MV-4-11 (cell line): Measurements from ENCODE around the gene NDUFA11.
A peak's percentile ranks its signal among the peaks of the same experiment; 100 is the strongest.

ENCODE experiments used
- DNase-seq: peaks from one replicate; lab custom pipeline; 2025; lab: John Stamatoyannopoulos, UW

NDUFA11 gene

GRCh38 chr19:5903624-5904351 lies at the start of gene NDUFA11:
TSS of gene NDUFA11 (minus strand) at chr19:5903790. CDS start at chr19:5903708, 82 bp downstream.
- peak; percentile 99 for DNase-seq

GRCh38 chr19:5953030-5953589 lies 49.5 kb upstream of the NDUFA11 start:
- peak; percentile 65 for DNase-seq

- no peak for DNase-seq
These were observed 48.8 kb upstream of the NDUFA11 start for GRCh38 chr19:5952193-5953029.

GRCh38 chr19:5951338-5951861 lies 47.8 kb upstream of the NDUFA11 start:
- DNase-seq, result peak; percentile 77

- no peak for DNase-seq
These were observed 47.2 kb upstream of the NDUFA11 start for GRCh38 chr19:5950741-5951140.

- no peak for DNase-seq
These were observed 46.3 kb upstream of the NDUFA11 start for GRCh38 chr19:5949792-5950305.

- DNase-seq, result no peak
These were observed 45.4 kb upstream of the NDUFA11 start for GRCh38 chr19:5948752-5949564.

- peak; percentile 93 for DNase-seq
These were observed 43.8 kb upstream of the NDUFA11 start for GRCh38 chr19:5947435-5947834.

- DNase-seq, result no peak
These were observed 40.0 kb upstream of the NDUFA11 start for GRCh38 chr19:5943623-5944022.

GRCh38 chr19:5943045-5943444 lies 39.5 kb upstream of the NDUFA11 start:
- no peak for DNase-seq

GRCh38 chr19:5941673-5942072 lies 38.1 kb upstream of the NDUFA11 start:
- DNase-seq, result no peak

GRCh38 chr19:5940260-5941208 lies 36.9 kb upstream of the NDUFA11 start:
- DNase-seq, result no peak

GRCh38 chr19:5937550-5937949 lies 34.0 kb upstream of the NDUFA11 start:
- no peak for DNase-seq

- no peak for DNase-seq
These were observed 32.7 kb upstream of the NDUFA11 start for GRCh38 chr19:5936292-5936592.

GRCh38 chr19:5935473-5936291 lies 32.1 kb upstream of the NDUFA11 start:
- DNase-seq, result no peak

- DNase-seq, result no peak
These were observed 31.3 kb upstream of the NDUFA11 start for GRCh38 chr19:5934774-5935472.

- no peak for DNase-seq
These were observed 30.4 kb upstream of the NDUFA11 start for GRCh38 chr19:5934069-5934401.

GRCh38 chr19:5933391-5934068 lies 29.9 kb upstream of the NDUFA11 start:
- no peak for DNase-seq
